ENCODE measurements around the gene RAB7A. TPM values are rescaled to one million over a fixed set of nuclear protein-coding genes. Genes with fewer than 3 reads are reported as not detected.

RAB7A gene
- total RNA-seq, 1 donor from 2014 or later = 298 TPM

DNA sequence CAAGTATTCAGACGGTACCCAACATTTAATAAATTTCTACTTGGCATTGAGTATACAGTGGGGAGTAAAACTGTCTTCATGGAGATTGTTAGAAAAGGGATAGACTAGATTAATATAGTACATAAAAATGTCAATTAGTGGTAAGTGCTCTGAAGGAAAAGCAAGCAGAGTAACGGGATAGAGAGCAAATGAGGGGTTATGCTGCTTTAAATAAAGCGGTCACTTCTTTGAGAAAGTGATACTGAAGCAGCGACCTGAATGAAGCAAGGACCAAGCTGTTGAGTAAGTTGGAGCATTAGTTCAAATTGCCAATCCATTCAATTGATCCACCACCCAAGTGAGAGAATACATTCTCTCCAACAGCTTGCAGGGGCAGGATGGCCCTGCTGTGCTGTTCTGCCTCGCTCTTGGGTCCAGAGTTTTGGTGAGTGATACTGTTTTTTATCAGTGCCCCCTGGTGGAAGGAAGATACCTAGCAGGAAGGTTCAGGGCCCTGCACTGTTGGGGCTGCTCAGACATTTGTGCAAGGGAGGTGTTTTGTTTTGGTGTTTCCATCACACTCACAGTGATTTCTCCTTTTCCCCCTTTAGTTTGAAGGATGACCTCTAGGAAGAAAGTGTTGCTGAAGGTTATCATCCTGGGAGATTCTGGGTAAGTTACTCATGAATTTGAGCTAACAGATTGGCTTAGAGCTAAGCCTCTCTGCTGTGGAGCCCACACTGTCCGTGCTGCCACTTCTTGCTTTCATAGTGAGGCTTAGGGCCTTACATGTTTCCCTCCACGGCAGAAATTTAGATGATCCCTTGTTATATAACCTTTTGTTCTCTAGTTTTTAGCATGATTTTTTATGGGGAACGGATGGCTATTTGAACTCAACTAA, 69.0 kb downstream of the RAB7A start:
- Mint-ChIP-seq H3K27ac (ENCODE audit: unreplicated experiment) (peak overlapping the region; percentile 97), H3K4me3 (ENCODE audit: unreplicated experiment) (peak overlapping the region; percentile 53), H3K36me3 (ENCODE audit: unreplicated experiment) (peaks cover 4% of the 10 kb centered on the region), H3K4me1 (ENCODE audit: low read depth, unreplicated experiment) (peaks cover 32% of the 10 kb centered on the region), H3K9me3 (ENCODE audit: unreplicated experiment) (peaks cover 6% of the 10 kb centered on the region), H3K27me3 (ENCODE audit: unreplicated experiment) (peaks cover 7% of the 10 kb centered on the region)
- DNase-seq = peak; percentile 68
- TF ChIP-seq, protein P1, sequence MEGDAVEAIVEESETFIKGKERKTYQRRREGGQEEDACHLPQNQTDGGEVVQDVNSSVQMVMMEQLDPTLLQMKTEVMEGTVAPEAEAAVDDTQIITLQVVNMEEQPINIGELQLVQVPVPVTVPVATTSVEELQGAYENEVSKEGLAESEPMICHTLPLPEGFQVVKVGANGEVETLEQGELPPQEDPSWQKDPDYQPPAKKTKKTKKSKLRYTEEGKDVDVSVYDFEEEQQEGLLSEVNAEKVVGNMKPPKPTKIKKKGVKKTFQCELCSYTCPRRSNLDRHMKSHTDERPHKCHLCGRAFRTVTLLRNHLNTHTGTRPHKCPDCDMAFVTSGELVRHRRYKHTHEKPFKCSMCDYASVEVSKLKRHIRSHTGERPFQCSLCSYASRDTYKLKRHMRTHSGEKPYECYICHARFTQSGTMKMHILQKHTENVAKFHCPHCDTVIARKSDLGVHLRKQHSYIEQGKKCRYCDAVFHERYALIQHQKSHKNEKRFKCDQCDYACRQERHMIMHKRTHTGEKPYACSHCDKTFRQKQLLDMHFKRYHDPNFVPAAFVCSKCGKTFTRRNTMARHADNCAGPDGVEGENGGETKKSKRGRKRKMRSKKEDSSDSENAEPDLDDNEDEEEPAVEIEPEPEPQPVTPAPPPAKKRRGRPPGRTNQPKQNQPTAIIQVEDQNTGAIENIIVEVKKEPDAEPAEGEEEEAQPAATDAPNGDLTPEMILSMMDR (IDR thresholded peaks at IDR 0.05; ENCODE audit: partially characterized antibody, unreplicated experiment) = peak; percentile 83

DNA sequence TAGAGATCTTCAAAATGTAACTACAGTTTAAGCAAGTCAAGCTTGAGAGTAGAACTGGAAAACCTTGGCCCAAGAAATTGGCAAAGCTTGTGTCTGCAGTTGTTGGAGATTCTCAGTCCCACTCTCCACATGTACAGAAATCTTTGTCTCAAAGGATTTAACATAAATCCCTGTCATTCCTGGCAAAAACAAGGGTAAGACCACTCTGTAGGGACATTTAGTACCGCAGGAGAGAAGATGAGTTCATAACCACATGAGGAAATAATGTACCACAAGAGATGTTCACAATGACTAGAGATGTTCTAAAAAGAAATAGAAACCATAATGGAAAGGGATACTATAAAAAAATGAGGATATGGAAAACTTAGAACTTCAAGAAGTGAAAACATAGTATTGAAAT, 73.7 kb downstream of the RAB7A start:
- H3K4me3 Mint-ChIP-seq (ENCODE audit: unreplicated experiment) = peak overlapping the region; percentile 56
- peak overlapping the region; percentile 85 for H3K27ac Mint-ChIP-seq (ENCODE audit: unreplicated experiment)
- peaks cover 4% of the 10 kb centered on the region for H3K36me3 Mint-ChIP-seq (ENCODE audit: unreplicated experiment)
- H3K27me3 Mint-ChIP-seq (ENCODE audit: unreplicated experiment) = peaks cover 4% of the 10 kb centered on the region
- TF ChIP-seq, protein P1 (IDR thresholded peaks at IDR 0.05; ENCODE audit: partially characterized antibody, unreplicated experiment) = no peak
- peaks cover 43% of the 10 kb centered on the region for H3K4me1 Mint-ChIP-seq (ENCODE audit: low read depth, unreplicated experiment)
- no peak for DNase-seq
- peaks cover 4% of the 10 kb centered on the region for H3K9me3 Mint-ChIP-seq (ENCODE audit: unreplicated experiment)

DNA sequence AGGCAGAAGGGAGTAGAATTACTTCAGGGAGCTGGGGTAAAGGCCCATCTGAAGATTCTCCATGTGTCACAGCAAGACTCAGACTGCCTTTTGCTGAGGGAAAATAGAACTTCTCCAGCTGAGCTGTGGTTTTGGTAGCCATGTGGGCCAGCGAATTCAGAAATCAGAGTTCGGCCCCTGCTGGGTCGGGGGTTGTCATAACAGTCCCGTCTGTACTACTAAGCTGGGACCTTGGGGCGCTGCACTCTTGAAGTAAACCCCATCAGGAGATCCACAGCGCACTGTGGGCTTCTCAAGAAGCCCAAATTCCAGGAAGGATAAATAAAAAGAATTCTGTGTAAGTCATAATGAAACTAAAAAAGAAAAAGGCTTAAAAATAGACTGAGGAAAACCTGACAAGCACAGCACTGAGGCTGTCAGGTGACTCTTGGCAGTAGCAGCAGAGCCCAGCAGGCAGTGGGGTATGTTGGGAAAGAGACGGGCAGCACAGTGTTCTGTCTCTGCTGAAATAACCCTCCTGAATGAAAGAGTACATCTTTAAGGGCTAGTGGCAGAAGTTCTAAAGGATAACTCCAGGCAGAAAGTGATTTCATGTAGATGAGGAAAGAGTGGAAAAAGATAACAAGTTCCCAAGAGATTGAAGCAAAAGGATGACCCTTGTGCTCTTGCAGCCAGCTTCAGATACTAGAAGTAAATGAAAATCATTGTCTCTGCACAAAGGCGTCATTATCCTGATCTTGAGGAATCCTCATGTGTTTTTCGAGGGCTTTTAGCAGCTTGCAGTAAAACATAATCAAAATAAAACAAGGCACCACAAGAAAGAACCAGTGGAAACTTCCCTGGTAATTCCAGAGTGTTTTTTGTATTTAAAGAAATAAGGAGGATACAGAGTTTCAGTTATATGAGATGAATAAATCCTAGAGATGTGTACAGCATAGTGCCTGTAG, 74.5 kb downstream of the RAB7A start:
- Mint-ChIP-seq H3K27ac (ENCODE audit: unreplicated experiment) (peak overlapping the region; percentile 85), H3K27me3 (ENCODE audit: unreplicated experiment) (peaks cover 4% of the 10 kb centered on the region), H3K4me3 (ENCODE audit: unreplicated experiment) (no peak overlapping the region), H3K4me1 (ENCODE audit: low read depth, unreplicated experiment) (peaks cover 39% of the 10 kb centered on the region), H3K36me3 (ENCODE audit: unreplicated experiment) (peaks cover 4% of the 10 kb centered on the region), H3K9me3 (ENCODE audit: unreplicated experiment) (peaks cover 2% of the 10 kb centered on the region)
- TF ChIP-seq, protein P1 (IDR thresholded peaks at IDR 0.05; ENCODE audit: partially characterized antibody, unreplicated experiment) = no peak
- no peak for DNase-seq

DNA sequence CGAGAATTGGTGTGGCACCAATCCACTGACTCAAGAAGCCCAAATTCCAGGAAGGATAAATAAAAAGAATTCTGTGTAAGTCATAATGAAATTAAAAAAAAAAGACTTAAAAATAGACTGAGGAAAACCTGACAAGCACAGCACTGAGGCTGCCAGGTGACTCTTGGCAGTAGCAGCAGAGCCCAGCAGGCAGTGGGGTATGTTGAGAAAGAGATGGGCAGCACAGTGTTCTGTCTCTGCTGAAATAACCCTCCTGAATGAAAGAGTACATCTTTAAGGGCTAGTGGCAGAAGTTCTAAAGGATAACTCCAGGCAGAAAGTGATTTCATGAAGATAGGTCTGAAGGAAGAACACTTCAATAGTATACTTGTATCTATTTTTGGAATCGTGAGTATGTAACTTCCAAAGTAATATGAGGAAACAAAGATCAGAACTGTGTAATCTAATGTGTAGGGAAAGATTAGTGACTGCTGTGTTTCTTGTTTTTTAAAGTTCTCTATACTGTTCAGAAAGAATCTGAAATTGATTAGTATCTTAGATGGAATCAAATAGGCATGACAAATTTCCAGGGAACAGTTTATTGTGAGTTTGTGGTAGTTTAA, 75.9 kb downstream of the RAB7A start:
- Mint-ChIP-seq H3K4me3 (ENCODE audit: unreplicated experiment) (no peak overlapping the region), H3K27me3 (ENCODE audit: unreplicated experiment) (peaks cover 6% of the 10 kb centered on the region), H3K4me1 (ENCODE audit: low read depth, unreplicated experiment) (peaks cover 41% of the 10 kb centered on the region), H3K9me3 (ENCODE audit: unreplicated experiment) (peaks cover 2% of the 10 kb centered on the region), H3K27ac (ENCODE audit: unreplicated experiment) (peak overlapping the region; percentile 18), H3K36me3 (ENCODE audit: unreplicated experiment) (peaks cover 4% of the 10 kb centered on the region)
- no peak for DNase-seq
- TF ChIP-seq, protein P1 (IDR thresholded peaks at IDR 0.05; ENCODE audit: partially characterized antibody, unreplicated experiment) = no peak

Data from glutamatergic neuron (in vitro differentiated cells).